Duodenal mucosa (tissue), 2 donors: ENCODE results near the gene SCAMP4.

Experiments
- H3K27ac ChIP-seq: one replicate; pipeline ENCODE4 v1.7.0; 2013; ENCODE audit warnings: low read depth, low read length
- H3K27me3 ChIP-seq, 2 donors: one replicate each; pipeline ENCODE4 v1.7.0; 2013; ENCODE audit warnings: low read length in 2 of 2, control low read depth in 1 of 2; ENCODE audit not compliant: insufficient read depth in 2 of 2, control insufficient read depth in 1 of 2
- H3K36me3 ChIP-seq, 2 donors: one replicate each; pipeline ENCODE4 v1.7.0; 2013; ENCODE audit warnings: low read length in 2 of 2, control low read depth in 1 of 2; ENCODE audit not compliant: insufficient read depth in 2 of 2, control insufficient read depth in 1 of 2
- H3K4me1 ChIP-seq, 2 donors: one replicate each; pipeline ENCODE4 v1.7.0; 2013; ENCODE audit warnings: low read length in 2 of 2, control low read depth in 1 of 2; ENCODE audit not compliant: insufficient read depth in 2 of 2, control insufficient read depth in 1 of 2
- H3K4me3 ChIP-seq, 2 donors: one replicate each; pipeline ENCODE4 v1.7.0; 2013; ENCODE audit warnings: low read length in 2 of 2, low read depth in 1 of 2
- H3K9ac ChIP-seq, 2 donors: one replicate each; pipeline ENCODE4 v1.7.0; 2013; ENCODE audit warnings: low read length in 2 of 2, low read depth in 1 of 2
- H3K9me3 ChIP-seq, 2 donors: one replicate each; pipeline ENCODE4 v1.7.0; 2013; ENCODE audit warnings: low read length in 2 of 2, control low read depth in 1 of 2; ENCODE audit not compliant: control insufficient read depth in 1 of 2

The SCAMP4 gene

GRCh38 chr19:1905110-1905862 is at the start of gene SCAMP4, which contains the start of gene ADAT3:
TSS of gene SCAMP4 (plus strand) at chr19:1905399. CDS start at chr19:1915020, 9,621 bp downstream.
TSS of gene ADAT3 (plus strand) at chr19:1905399. CDS start at chr19:1912048, 6,649 bp downstream.
- peak within 1 kb of the TSS; percentile 80 for H3K27ac ChIP-seq
- no peaks in the 10 kb centered on the region for H3K9me3 ChIP-seq
- H3K36me3 ChIP-seq = no peaks in the 10 kb centered on the region
- H3K9ac ChIP-seq = peak within 1 kb of the TSS; percentile 71 to 82
- H3K4me3 ChIP-seq = peak within 1 kb of the TSS; percentile 77 to 89
- H3K27me3 ChIP-seq = no peaks in the 10 kb centered on the region
- H3K4me1 ChIP-seq = peaks cover 23 to 42% of the 10 kb centered on the region in 2 donors

GRCh38 chr19:1855828-1856255 is 49.4 kb upstream of the SCAMP4 start:
- peak overlapping the region; percentile 96 for H3K27ac ChIP-seq
- H3K9ac ChIP-seq = peak overlapping the region; percentile 97
- peaks cover 57 to 71% of the 10 kb centered on the region in 2 donors for H3K4me1 ChIP-seq
- no peaks in the 10 kb centered on the region for H3K36me3 ChIP-seq
- H3K4me3 ChIP-seq = peak overlapping the region; percentile 65 to 67
- H3K9me3 ChIP-seq = no peaks in the 10 kb centered on the region
- no peaks in the 10 kb centered on the region for H3K27me3 ChIP-seq

GRCh38 chr19:1856345-1856697 is 48.9 kb upstream of the SCAMP4 start:
- peak overlapping the region; percentile 96 for H3K27ac ChIP-seq
- H3K9ac ChIP-seq = peak overlapping the region; percentile 97
- H3K4me3 ChIP-seq = peak overlapping the region; percentile 65 to 67
- no peaks in the 10 kb centered on the region for H3K36me3 ChIP-seq
- H3K9me3 ChIP-seq = no peaks in the 10 kb centered on the region
- H3K27me3 ChIP-seq = no peaks in the 10 kb centered on the region
- H3K4me1 ChIP-seq = peaks cover 62 to 74% of the 10 kb centered on the region in 2 donors

- H3K4me3 ChIP-seq = peak overlapping the region; percentile 65 to 67
- peaks cover 68 to 78% of the 10 kb centered on the region in 2 donors for H3K4me1 ChIP-seq
- peak overlapping the region; percentile 96 for H3K27ac ChIP-seq
- no peaks in the 10 kb centered on the region for H3K27me3 ChIP-seq
- H3K9me3 ChIP-seq = no peaks in the 10 kb centered on the region
- no peaks in the 10 kb centered on the region for H3K36me3 ChIP-seq
- peak overlapping the region; percentile 97 for H3K9ac ChIP-seq
These were observed 48.2 kb upstream of the SCAMP4 start for GRCh38 chr19:1856698-1857603.

- H3K27ac ChIP-seq = peak overlapping the region; percentile 96
- H3K36me3 ChIP-seq = no peaks in the 10 kb centered on the region
- H3K9ac ChIP-seq = peak overlapping the region; percentile 76 to 97
- H3K4me1 ChIP-seq = peaks cover 70 to 72% of the 10 kb centered on the region in 2 donors
- no peaks in the 10 kb centered on the region for H3K9me3 ChIP-seq
- no peaks in the 10 kb centered on the region for H3K27me3 ChIP-seq
- H3K4me3 ChIP-seq = peak overlapping the region; percentile 65 to 67
These were observed 47.4 kb upstream of the SCAMP4 start for GRCh38 chr19:1857648-1858326.

GRCh38 chr19:1858412-1859081 is 46.7 kb upstream of the SCAMP4 start:
- Histone ChIP-seq H3K27me3 (no peaks in the 10 kb centered on the region), H3K4me1 (peaks cover 64 to 68% of the 10 kb centered on the region in 2 donors), H3K36me3 (no peaks in the 10 kb centered on the region), H3K9me3 (no peaks in the 10 kb centered on the region), H3K27ac (peak overlapping the region; percentile 96), H3K4me3 (peak overlapping the region; percentile 16 to 67), H3K9ac (peak overlapping the region; percentile 76 to 97)

GRCh38 chr19:1859331-1859781 is 45.8 kb upstream of the SCAMP4 start:
- H3K27me3 ChIP-seq = no peaks in the 10 kb centered on the region
- H3K9ac ChIP-seq = peak overlapping the region; percentile 45 to 97
- no peaks in the 10 kb centered on the region for H3K9me3 ChIP-seq
- no peaks in the 10 kb centered on the region for H3K36me3 ChIP-seq
- peak overlapping the region; percentile 48 to 81 for H3K4me3 ChIP-seq
- peak overlapping the region; percentile 62 for H3K27ac ChIP-seq
- H3K4me1 ChIP-seq = peaks cover 61 to 63% of the 10 kb centered on the region in 2 donors

- Histone ChIP-seq H3K4me3 (peak overlapping the region; percentile 73 to 81), H3K9me3 (no peaks in the 10 kb centered on the region), H3K4me1 (peaks cover 57 to 59% of the 10 kb centered on the region in 2 donors), H3K27me3 (no peaks in the 10 kb centered on the region), H3K9ac (peak overlapping the region; percentile 78 to 81), H3K27ac (peak overlapping the region; percentile 78), H3K36me3 (no peaks in the 10 kb centered on the region)
These were observed 45.0 kb upstream of the SCAMP4 start for GRCh38 chr19:1860042-1860775.
